Measurements from ENCODE around the gene CFD. TPM values are rescaled to one million over a fixed set of nuclear protein-coding genes. Genes with fewer than 3 reads are reported as not detected.

CFD gene
- polyA plus RNA-seq, 1 of the 3 experiments (the other 2 are of a cell fraction) = 2.5 TPM

DNA sequence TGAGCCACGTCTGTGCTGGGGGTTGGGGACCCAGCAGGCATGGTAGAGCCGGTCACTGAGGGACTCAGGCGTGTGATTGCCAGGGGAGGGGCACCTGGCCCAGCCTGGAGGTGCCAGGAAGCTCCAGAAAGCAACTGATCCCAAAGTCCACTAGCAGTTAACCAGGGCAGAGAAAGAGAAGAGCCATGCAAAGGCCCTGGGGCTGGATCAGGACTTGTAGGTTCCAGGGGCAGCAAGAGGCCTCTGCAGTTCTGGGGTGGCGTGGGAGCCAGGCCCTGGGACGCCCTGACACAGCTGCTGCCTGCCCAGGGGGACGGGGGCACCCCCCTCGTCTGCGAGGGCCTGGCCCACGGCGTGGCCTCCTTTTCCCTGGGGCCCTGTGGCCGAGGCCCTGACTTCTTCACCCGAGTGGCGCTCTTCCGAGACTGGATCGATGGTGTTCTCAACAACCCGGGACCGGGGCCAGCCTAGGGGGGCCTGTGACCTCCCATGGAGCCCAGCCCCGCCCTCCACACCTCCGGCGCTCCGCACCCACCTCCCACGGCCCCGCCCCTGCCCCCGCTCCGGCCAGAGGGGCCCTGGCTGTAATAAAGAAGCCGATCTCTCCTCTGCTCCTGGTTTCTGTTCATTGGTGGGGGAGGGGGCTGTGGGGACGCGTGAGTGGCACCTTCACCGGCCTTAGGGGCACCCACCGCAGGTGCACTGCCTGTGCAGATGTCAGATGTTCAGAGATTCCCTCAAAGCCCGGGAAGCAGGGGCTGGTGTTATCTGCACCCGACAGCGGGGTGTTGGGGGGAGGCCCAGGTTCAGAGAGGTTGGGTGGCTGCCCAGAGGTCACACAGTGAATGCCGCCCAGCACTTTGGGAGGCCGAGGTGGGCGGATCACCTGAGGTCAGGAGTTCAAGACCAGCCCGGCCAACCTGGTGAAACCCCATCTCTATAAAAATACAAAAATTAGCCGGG, 27.8 kb upstream of the CFD start:
- Histone ChIP-seq H3K36me3 (replicated peaks in 1 of 2; ENCODE audit: control insufficient read depth in 1 of 2, insufficient read depth in 2 of 2, low read length in 1 of 2) (no peaks in the 10 kb centered on the region), H4K20me1 (ENCODE audit: insufficient read depth) (no peaks in the 10 kb centered on the region), H3K9ac (no peak overlapping the region), H3F3A (replicated peaks; ENCODE audit: insufficient read depth) (peaks cover 5% of the 10 kb centered on the region), H3K9me2 (no peaks in the 10 kb centered on the region), H3K4me2 (no peak overlapping the region), H3K4me1 (ENCODE audit: control insufficient read depth in 1 of 2, insufficient read depth in 2 of 2, low read depth in 1 of 2, low read length in 1 of 2) (no peaks in the 10 kb centered on the region), H3K4me3 (ENCODE audit: low read depth in 2 of 2, low read length in 1 of 2) (no peak overlapping the region), H3K27ac (ENCODE audit: low read depth in 2 of 2, low read length in 1 of 2) (no peak overlapping the region), H3K27me3 (ENCODE audit: insufficient read depth) (peaks cover 63% of the 10 kb centered on the region), H3K79me2 (ENCODE audit: insufficient read depth) (no peaks in the 10 kb centered on the region), H3K9me3 (no peaks in the 10 kb centered on the region), H2AFZ (ENCODE audit: low read depth) (no peak overlapping the region)
- DNase-seq = no peak
- TF ChIP-seq RFX5 (IDR thresholded peaks at IDR 0.05; ENCODE audit: low read length) (no peak), RAD21 (IDR thresholded peaks at IDR 0.05; ENCODE audit: low read length) (no peak), YY1 (IDR thresholded peaks at IDR 0.05; ENCODE audit: low read depth) (no peak), GATA2 (CRISPR knock-in tag; IDR thresholded peaks at IDR 0.05) (no peak), MXI1 (IDR thresholded peaks at IDR 0.05; ENCODE audit: low read depth, low read length) (no peak), NFIC (IDR thresholded peaks at IDR 0.05; ENCODE audit: borderline replicate concordance) (no peak), FOSL2 (IDR thresholded peaks at IDR 0.05; ENCODE audit: borderline replicate concordance, low read depth) (no peak), ELF1 (IDR thresholded peaks at IDR 0.05) (no peak), MEF2A (IDR thresholded peaks at IDR 0.05; ENCODE audit: borderline replicate concordance, low read depth) (no peak)
- TF ChIP-seq, protein P1, sequence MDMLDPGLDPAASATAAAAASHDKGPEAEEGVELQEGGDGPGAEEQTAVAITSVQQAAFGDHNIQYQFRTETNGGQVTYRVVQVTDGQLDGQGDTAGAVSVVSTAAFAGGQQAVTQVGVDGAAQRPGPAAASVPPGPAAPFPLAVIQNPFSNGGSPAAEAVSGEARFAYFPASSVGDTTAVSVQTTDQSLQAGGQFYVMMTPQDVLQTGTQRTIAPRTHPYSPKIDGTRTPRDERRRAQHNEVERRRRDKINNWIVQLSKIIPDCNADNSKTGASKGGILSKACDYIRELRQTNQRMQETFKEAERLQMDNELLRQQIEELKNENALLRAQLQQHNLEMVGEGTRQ (IDR thresholded peaks at IDR 0.05; ENCODE audit: borderline replicate concordance, low read depth, low read length) = no peak
- TF ChIP-seq, protein P2, sequence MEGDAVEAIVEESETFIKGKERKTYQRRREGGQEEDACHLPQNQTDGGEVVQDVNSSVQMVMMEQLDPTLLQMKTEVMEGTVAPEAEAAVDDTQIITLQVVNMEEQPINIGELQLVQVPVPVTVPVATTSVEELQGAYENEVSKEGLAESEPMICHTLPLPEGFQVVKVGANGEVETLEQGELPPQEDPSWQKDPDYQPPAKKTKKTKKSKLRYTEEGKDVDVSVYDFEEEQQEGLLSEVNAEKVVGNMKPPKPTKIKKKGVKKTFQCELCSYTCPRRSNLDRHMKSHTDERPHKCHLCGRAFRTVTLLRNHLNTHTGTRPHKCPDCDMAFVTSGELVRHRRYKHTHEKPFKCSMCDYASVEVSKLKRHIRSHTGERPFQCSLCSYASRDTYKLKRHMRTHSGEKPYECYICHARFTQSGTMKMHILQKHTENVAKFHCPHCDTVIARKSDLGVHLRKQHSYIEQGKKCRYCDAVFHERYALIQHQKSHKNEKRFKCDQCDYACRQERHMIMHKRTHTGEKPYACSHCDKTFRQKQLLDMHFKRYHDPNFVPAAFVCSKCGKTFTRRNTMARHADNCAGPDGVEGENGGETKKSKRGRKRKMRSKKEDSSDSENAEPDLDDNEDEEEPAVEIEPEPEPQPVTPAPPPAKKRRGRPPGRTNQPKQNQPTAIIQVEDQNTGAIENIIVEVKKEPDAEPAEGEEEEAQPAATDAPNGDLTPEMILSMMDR (IDR thresholded peaks at IDR 0.05) = no peak
- WGBS (ENCODE audit: low lambda C conversion rate) = 26% methylated on average over 32 of the region's 38 CpGs
- CTCF ChIA-PET = interaction anchor here (1.1 to 1.7 kb wide), 4 partner anchors 19 to 62 kb away, joined by 3 to 5 read pairs (median 4); no protein-coding TSS in a partner anchor
- POLR2A ChIA-PET = no interaction called here

DNA sequence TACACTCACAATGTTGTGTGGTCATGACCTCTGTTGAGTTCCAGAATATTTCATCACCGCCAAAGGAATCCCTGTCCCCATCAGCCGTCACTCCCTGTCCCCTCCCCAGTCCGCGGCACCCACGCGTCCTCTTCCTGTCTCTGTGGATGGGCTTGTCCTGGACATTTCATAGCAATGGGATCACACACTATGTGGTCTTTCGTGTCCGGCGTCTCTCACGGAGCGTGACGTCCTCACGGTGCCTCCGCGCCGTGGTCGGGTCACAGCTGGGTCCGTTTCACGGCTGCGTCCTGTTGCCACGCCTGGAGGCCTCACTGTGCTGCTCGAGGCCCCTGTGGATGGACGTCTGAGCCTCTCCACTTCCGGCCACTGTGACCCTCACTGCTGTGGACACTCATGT, 25.2 kb upstream of the CFD start:
- H3K36me3 ChIP-seq (replicated peaks in 1 of 2; ENCODE audit: control insufficient read depth in 1 of 2, insufficient read depth in 2 of 2, low read length in 1 of 2) = no peaks in the 10 kb centered on the region
- H3K27ac ChIP-seq (ENCODE audit: low read depth in 2 of 2, low read length in 1 of 2) = no peak overlapping the region
- ChIA-PET CTCF (no interaction called here), POLR2A (no interaction called here)
- no peak overlapping the region for H3K4me3 ChIP-seq (ENCODE audit: low read depth in 2 of 2, low read length in 1 of 2)
- peaks cover 5% of the 10 kb centered on the region for H3F3A ChIP-seq (replicated peaks; ENCODE audit: insufficient read depth)
- no peak overlapping the region for H3K9ac ChIP-seq
- no peak overlapping the region for H2AFZ ChIP-seq (ENCODE audit: low read depth)
- 48% methylated on average over 20 of the region's 24 CpGs for WGBS (ENCODE audit: low lambda C conversion rate)
- DNase-seq = no peak
- no peaks in the 10 kb centered on the region for H3K9me2 ChIP-seq
- no peak overlapping the region for H3K4me2 ChIP-seq
- H3K9me3 ChIP-seq = no peaks in the 10 kb centered on the region
- no peaks in the 10 kb centered on the region for H4K20me1 ChIP-seq (ENCODE audit: insufficient read depth)
- no peaks in the 10 kb centered on the region for H3K79me2 ChIP-seq (ENCODE audit: insufficient read depth)
- H3K4me1 ChIP-seq (ENCODE audit: control insufficient read depth in 1 of 2, insufficient read depth in 2 of 2, low read depth in 1 of 2, low read length in 1 of 2) = no peaks in the 10 kb centered on the region
- TF ChIP-seq EZH2phosphoT487 (IDR thresholded peaks at IDR 0.05; ENCODE audit: borderline replicate concordance, low read depth) (no peak), CHD2 (IDR thresholded peaks at IDR 0.05; ENCODE audit: low read length, partially characterized antibody) (no peak), JUND (IDR thresholded peaks at IDR 0.05) (no peak), YY1 (IDR thresholded peaks at IDR 0.05; ENCODE audit: low read depth) (no peak), MAX (IDR thresholded peaks at IDR 0.05; ENCODE audit: low read depth) (no peak), TAF1 (IDR thresholded peaks at IDR 0.05; ENCODE audit: borderline replicate concordance, low read depth, low read length) (no peak), SMC3 (IDR thresholded peaks at IDR 0.05; ENCODE audit: low read depth, low read length) (no peak), FOSL2 (IDR thresholded peaks at IDR 0.05; ENCODE audit: borderline replicate concordance, low read depth) (no peak), FOXM1 (IDR thresholded peaks at IDR 0.05; ENCODE audit: low read depth) (no peak), GABPA (IDR thresholded peaks at IDR 0.05; ENCODE audit: low read depth) (no peak), POLR2AphosphoS5 (IDR thresholded peaks at IDR 0.05; ENCODE audit: low read depth, low read length) (no peak), RAD21 (IDR thresholded peaks at IDR 0.05; ENCODE audit: low read length) (no peak), MEF2A (IDR thresholded peaks at IDR 0.05; ENCODE audit: borderline replicate concordance, low read depth) (no peak), GATA2 (CRISPR knock-in tag; IDR thresholded peaks at IDR 0.05) (no peak)
- TF ChIP-seq, protein P3, sequence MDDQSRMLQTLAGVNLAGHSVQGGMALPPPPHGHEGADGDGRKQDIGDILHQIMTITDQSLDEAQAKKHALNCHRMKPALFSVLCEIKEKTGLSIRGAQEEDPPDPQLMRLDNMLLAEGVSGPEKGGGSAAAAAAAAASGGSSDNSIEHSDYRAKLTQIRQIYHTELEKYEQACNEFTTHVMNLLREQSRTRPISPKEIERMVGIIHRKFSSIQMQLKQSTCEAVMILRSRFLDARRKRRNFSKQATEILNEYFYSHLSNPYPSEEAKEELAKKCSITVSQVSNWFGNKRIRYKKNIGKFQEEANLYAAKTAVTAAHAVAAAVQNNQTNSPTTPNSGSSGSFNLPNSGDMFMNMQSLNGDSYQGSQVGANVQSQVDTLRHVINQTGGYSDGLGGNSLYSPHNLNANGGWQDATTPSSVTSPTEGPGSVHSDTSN (IDR thresholded peaks at IDR 0.05) = no peak
- peaks cover 82% of the 10 kb centered on the region for H3K27me3 ChIP-seq (ENCODE audit: insufficient read depth)

All from SK-N-SH (cell line).